HG03457 (cell line): ENCODE measurements around the gene SLF2.

ENCODE experiments used
- ATAC-seq: cut with Tn5 transposase; IDR thresholded peaks from one replicate; pipeline ENCODE4 v1.9.1; 2021; ENCODE audit warnings: moderate number of reproducible peaks; ENCODE audit not compliant: unreplicated experiment

SLF2 gene

DNA sequence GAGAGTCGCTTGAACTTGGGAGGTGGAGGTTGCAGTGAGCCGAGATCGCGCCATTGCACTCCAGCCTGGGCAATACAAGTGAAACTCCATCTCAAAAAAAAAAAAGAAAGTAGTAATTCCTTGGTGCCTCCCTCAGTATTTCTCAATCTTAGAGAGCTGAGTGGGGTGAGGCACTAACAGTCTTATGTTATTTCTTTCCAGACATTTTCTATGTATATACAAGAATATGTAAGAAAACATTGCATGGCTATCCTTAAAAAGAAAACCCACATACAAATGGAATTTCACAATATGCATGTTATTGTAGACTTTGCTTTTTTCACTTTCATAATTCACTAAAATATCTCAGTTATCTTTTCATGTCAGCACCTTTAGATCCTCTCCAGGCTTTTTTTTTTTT is 13.6 kb upstream of the SLF2 start:
- ATAC-seq = no peak

DNA sequence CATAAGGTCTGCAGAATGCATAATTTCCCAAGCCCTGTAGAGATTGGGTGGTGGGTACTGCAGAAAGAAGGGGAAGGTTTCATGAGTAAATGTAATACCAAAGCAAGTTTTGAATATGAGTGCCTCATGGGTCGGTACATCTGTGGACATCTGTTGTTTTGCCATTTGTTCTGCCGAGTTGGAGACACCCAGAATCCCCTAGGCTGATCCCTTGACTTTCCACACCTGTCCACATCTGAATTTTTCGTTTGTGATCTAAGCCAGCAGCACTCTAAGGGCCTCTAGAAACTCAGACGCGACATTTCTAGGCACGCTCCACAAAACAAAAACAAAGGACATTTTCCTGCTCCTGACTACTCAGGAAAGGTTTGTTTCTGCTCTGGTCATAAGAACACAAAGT is 11.7 kb upstream of the SLF2 start:
- no peak for ATAC-seq

DNA sequence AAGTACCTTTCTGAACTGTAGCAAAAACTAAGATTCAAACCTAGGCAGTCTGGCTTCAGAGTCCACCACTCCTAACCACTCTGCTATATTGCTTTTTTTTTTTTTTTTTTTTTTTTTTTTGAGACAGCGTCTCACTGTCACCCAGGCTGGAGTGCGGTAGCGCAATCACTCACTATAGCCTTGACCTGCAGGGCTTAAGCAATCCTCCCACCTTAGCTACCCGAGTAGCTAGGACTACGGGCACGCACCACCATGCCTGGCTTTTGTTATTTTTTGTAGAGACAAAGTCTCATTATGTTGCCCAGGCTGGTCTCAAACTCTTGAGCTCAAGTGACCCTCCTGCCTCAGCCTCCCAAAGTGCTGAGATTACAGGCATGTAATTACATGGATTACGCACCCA is 10.1 kb upstream of the SLF2 start:
- no peak for ATAC-seq

DNA sequence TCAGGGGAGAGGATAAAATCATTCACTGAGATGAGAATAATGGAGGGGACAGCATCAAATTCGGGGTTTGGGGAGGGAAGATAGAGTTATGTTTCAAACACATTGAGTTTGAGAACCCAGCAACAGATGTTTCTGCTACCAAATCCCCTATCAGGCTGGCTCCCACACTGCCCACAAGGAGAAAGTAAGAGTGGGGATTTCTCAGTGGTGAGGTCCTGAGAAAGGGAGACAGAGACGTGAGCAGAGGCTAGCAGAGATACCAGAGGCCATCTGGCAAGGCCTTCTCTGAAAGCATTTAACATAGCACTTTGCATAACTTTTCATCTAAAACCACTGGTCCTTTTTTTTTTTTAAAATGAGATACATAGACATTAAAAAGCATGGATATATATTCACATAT is 7.8 kb upstream of the SLF2 start:
- ATAC-seq = no peak

DNA sequence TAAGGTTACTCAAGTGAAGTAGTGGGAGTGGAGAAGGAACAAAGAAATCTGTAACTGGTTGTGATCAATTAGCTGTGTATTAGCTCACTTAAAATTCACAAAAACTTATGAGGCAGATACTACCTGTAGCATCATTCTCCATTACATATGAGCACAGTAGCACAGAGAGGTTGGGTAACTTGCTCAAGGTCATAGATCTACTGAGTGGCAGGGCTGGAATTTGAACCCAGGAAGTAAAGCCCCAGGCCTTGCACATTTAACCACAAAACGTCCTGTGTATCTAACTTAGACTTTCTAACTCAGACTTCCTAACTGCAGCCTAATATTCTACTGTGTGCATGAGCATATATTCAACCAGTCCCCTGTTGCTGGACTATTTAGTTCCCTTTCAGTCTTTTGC is 5.6 kb upstream of the SLF2 start:
- no peak for ATAC-seq

DNA sequence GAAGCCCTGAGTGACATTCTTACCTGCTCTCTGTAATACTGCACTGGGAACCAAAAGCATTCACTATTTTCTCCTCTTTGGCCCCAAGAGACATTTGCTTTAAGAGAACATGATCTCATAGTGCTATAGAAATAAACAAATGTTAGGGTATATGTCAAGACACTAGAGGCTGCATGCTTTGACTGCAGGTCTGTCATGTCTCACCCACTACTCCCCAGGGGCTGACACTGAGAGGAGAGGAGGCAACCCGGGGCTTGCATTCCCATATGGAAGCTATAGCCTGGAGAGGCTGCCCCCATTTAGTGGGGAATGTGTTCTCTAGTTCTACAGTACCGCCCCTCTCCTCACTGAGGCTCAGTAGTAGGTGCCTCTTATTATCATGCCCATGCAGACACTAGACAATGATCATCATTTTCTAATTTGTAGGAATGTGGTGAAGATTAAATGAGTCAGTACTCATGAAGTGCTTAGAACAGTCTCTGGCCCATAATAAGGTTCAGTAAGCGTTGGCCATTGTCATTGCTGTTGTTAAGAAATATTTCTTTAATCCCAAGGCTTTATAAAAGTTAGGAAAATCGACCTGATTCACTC is 4.9 kb upstream of the SLF2 start:
- ATAC-seq = no peak

DNA sequence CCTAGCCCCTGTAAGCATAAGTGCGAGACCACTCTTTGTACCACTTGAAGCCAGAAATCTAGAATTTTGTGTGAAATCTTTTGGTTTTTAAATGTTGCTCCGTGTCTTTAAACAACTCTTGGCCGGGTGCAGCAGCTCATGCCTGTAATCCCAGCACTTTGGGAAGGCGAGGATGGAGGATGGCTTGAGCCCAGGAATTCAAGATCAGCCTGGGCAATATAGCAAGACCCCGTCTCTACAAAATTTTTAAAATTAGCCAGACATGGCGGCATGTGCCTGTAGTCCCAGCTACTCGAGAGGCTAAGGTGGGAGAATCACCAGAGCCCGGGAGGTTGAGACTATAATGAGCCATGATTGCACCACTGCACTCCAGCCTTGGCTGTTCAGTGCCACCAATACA is 4.4 kb upstream of the SLF2 start:
- no peak for ATAC-seq

DNA sequence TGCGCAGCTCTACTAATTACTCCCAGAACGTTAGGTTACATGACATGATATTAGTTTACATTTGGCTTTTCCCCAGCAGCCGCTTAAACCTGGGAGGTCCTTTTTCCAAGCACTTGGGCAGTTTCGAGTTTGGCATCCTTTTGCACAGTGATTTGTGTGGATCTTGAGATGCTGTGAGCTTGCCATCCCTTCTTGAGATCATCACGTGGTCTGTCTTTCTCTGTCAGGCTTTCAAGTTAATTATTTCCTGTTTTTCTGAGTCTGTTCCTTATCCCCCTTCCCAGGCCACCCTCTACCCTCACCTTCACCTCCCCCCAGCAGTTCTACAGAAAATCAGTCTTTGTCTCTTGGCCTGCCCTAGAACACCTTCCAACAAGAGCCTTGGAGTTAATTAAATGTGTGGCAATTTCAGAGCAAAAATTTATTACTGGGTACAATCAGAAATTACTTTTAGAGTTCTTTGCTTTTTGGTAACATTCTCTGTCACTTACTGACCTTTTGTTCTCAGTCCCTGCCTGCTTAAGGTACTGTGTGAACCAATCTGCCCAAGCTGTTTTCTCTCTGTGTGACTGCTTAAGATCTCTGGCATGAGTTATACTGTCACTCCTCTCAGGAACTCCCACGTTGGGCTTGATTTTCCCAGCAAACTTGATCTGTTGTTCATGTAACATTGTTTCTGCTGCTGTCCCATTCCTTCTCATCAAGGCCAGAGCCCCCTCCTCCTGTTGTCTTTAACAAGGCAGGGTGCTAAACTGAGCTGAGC is 3.1 kb upstream of the SLF2 start:
- ATAC-seq = no peak

DNA sequence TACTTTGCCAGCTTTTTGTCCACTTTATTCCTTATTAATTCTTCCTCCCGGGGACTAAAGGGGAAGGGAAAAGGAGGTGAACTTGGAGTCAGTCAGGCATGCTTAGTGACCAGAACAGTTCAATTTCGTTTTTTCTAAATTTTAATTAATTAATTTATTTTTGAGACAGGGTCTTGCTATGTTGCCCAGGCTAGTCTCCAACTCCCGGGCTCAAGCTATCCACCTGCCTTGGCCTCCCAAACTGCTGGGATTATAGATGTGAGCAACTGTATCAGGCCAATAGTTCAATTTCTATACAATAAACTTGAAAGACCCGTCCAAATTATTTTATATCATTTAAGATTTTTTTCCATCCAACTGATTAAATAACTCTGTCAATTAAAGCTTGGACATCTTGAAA is 1.3 kb upstream of the SLF2 start:
- no peak for ATAC-seq

DNA sequence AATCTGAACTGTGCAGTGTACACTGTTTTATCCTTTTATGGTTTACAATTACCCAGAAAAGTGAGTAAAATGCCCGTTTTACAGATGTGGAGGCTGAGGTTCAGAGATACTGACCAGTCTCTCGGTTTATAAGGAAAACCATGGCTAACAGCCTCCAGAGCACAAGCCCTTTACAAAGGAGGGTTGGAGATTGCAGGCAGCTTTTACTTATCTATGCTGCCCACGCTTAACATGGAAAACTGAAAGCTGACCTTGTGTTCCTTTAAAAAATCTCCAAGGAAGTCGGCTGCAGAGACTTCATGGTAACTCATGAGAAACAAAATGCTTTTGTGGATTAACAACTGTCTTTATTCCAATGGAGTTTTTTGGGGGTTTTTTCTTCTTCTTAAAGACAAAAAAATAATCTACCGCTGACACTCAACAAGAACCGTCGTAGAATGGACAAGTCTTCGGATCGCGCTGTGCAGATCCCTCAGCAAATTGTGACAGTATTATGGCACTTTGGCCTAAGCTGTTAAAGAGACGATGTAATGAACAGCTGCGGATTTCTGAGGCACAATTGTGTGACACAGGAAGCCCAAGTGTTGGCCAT is 654 bp upstream of the SLF2 start:
- no peak for ATAC-seq

DNA sequence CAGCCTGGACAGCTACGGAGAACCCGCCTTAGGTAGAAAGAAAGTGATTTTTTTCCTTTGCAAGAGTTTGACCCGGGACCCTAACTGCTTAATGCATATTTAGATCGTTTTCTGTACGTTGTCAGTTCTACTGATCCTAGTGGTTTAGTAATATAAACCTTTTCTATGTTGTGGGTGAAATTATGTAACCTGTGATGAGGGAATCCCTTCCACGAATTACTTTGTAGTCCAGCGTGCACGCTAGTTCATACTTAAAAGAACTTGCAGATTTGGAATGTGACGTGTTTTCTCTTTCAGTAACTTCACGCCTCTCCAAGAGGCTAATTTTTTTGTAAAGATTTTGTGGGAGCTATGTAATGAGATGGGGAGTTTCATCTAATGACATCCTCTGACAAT is 705 bp downstream of the SLF2 start:
- ATAC-seq = no peak

DNA sequence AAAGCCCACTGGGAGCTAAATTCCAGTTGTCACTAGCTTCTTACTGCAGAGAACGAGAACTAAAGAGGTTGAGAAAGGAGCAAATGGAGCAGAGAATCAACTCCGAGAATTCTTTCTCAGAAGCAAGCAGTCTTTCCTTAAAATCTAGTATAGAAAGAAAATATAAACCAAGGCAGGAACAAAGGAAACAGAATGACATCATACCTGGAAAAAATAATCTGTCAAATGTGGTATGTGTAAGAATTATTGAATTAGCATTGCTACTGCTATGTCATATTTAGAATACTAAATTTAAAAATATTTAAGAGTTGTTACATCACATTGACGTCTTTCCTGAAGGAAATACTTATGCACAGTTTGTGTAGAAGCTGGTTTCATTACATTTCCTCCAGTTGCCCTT is 4.3 kb downstream of the SLF2 start:
- no peak for ATAC-seq

DNA sequence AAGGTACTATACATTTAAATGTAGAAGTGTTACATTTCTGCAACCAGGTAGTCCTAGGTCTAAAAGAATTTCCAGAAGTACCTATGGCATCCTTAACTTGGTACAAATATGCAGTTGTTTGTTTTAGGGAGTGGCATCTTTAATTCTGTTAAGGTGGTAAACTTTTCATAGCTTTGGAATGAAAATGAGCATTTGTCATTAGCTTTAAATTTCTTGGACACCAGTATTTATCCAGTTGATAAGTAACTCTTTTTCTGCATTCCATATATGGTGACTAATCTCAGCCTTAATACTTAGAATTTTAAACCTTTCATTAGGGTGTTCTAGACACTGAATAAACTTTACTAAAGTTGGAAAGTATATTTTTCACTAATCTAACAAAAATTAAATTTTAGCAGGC is 10.8 kb downstream of the SLF2 start:
- ATAC-seq = no peak

DNA sequence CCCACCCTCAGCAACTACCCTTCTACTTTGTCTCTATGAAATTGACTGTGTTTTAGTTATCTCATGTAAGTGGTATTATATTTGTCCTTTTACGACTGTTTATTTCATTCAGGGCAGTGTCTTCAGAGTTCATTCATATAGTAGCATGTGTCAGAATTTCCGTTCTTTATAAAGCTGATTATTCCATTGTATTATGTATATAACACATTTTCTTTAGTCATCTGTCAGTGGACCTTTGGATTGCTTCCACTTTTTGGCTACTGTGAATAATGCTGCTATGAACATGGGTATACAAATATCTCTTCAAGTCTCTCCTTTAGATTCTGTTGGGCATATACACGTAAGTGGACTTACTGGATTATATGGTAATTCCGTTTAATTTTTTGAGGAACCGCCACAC is 14.5 kb downstream of the SLF2 start:
- ATAC-seq = no peak

DNA sequence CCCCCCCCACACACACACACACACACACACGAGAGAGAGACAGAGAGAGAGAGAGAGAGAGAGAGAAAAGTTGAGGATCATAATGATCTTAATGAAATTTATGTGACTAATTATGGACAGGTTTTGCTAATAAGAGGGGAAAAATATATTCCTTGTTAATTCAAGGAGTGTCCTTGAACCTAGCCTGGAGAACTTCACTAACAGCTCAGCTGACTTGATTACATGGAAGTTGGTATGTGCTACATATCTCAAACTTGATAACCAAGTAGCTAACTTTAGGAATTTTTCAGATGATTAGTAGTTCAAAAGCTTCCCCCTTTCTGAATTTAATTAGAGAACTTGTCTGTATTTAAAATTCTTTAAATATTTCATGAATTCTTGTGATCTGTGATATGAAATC is 15.3 kb downstream of the SLF2 start:
- no peak for ATAC-seq

DNA sequence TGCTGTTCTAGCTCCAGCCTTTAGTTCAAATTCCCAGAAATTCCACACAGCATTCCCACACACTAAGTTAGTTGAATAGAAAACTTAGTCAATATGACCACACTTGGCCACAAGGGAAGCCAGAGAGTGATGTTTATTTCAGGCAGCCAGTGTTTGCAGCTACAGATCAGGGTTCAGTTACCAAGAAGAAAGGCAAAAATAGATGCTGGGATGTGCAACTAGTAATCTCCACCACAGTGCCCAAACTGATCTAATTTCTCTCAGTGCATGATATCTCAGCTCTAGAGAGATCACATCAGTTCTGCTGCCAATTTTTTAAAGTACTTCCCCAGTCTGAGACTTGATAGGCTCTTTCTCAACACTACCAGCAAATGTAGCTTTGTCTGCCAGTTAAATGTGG is 17.6 kb downstream of the SLF2 start:
- no peak for ATAC-seq

DNA sequence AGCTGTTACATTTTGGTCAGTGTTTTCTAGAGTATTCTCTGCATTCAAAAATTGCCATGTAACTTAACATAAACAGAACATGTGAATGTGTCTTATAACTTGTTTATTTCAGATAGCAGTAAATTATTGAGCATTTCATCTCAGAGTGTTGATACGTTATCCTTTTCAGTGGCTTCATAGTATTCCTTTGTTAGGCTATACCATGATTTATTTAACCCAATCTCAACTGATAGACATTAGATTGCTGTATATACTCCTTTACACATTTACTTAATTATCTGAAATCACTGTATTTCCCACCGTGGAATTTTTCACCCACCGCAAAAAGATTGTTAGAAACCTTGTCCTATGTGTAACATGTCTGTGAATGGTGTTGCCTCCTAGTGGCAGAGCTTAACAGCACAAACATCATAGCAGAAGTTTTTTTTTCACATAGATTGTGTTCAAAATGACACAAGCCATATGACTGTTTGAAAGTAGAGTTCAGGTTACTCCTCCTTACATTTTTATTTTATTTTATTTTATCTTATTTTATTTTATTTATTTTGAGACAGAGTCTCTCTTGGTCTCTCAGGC is 21.4 kb downstream of the SLF2 start:
- no peak for ATAC-seq

DNA sequence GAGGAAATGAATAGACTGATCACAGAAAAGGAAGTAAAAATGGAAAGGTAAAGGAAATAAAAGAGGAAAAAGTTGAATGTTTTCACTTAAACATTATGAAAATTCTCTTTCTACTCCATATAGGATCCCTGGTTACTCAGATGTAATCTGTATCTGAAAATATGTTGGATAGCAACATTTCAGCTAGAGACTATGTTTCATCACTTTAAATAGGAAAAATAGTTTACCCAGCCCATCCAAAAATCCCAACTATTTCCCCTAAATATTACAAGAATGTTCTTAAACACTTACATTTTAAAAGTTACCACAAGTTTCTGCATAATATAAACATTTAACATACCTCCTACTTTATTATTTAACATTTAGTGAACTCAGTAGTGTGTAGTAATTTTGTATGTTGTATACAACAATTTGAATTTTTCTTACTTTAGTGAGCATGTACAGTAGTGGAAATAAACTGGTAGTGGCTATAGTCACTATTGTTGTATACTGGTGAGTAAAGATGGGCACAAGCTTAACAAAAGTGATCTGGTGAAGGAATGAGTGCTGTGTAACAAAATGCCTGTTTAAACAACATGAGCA is 27.1 kb downstream of the SLF2 start:
- no peak for ATAC-seq

DNA sequence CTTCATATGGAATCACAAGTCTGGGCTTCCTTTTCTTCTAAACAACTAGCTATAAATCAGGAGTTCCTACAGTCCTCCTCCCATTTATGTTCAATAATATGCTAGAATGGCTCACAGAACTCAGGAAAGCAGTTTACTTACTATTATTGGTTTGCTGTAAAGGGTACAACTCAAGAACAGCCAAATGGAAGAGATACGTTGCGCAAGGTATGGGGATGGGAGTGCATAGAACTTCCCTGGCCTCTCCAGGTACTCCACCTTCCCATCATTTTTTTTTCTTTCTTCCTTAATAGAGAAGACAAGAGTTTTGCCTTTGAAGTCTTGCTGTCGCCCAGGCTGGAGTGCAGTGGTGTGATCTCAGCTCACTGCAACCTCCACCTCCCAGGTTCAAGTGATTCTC is 29.5 kb downstream of the SLF2 start:
- ATAC-seq = no peak

DNA sequence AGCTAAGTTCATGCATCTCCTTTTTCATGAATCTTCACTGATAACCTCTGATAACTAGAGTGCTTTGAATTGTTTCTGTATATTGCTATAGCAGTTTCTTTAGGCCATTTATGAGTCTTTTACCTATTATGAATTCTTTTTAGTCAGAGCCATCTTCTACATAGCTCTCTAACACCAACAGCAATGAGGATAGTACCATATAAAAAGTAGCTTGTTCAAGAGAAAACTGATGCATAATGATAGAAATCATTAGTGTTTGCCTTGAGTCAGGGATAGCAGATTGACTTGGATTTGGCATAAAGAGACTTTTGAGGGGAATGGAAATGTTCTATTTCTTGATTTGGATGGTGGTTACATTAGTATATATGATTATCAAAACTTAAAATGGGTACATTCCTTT is 30.7 kb downstream of the SLF2 start:
- ATAC-seq = no peak

DNA sequence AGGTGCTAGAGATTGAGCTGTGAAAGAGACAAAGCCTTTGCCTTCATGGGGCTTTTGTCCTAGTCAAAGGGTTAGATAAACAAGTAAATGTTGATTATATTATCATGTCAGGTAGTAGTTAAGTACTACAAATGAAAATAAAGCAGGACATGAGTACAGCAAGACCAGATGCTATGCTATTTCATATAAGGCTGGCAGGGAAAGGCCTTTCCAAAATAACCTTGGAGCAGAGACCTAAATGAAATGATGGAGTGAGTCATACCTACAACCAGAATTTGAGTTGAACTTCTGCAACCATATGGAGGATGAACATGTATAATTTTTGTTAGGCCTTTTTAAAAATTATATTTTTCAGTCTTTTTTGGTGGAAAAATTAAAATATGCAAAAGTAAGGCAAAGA is 33.0 kb downstream of the SLF2 start:
- ATAC-seq = no peak

DNA sequence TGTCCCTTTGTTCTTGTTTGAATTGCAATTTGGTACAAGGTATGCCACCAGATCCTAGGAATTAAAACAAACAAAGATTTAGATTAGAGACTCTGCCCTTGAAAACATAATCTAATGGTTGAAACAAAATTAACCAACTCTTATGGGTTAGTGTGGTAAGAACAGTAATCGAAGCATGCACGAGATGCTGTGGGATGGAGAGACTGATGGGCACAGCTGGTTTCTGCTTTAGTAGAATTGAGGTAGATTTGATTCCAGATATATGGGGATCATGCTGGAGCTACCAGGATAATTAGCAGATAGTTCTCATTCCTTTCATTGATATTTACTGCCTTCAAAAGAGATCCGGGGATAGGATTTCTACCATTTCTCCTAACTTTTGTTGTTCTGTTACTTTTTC is 36.2 kb downstream of the SLF2 start:
- no peak for ATAC-seq
